GM21619 (cell line): ENCODE results near the gene LEP.

Experiments used
- ATAC-seq: cut with Tn5 transposase; IDR thresholded peaks from one replicate; pipeline ENCODE4 v1.9.1; 2021; ENCODE audit not compliant: unreplicated experiment

Gene LEP

DNA sequence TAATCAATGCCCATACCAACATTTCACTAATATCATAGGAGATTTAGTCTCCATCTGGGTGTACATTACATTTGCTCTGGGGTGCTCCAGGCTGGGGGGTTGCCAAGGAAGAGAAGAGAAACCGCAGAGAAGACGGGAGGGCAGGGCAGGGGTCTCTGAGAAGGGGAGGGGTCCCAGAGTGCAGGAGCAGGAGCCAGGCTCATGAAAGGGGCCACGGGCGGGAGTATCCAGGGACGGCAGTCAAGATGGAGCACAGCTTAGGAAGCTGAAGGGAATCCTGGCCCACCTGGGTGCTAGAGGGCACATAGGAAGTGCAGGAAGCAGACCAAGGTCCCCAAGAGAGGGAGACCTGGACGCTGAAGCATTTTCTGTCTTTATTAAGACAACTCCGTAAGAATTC lies 2.2 kb downstream of the LEP start:
- ATAC-seq: no peak

- ATAC-seq: no peak
Measured at GRCh38 chr7:128244861-128245260, 3.8 kb downstream of the LEP start.

DNA sequence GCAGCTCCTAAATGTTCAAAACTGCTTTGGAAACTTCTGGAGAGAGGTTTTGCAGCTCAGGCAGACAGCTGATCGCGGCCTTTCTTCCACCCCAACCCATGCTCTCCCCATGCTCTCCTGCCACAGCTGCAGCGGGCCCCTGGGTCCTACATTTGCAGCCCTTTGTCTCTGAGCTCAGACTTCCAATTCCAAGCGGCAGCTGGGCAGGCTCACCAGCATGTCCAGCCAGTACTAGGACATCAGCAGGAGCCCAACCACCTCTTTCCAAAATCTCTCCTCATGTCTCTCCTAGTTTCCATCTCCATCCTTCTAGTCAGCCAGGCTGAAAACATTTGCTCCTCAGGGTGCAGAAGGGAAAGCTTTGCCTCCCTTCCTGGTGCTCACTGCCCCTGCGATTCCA lies 6.0 kb downstream of the LEP start:
- ATAC-seq: no peak

GRCh38 chr7:128247640-128248194 lies 6.6 kb downstream of the LEP start:
- no peak for ATAC-seq

DNA sequence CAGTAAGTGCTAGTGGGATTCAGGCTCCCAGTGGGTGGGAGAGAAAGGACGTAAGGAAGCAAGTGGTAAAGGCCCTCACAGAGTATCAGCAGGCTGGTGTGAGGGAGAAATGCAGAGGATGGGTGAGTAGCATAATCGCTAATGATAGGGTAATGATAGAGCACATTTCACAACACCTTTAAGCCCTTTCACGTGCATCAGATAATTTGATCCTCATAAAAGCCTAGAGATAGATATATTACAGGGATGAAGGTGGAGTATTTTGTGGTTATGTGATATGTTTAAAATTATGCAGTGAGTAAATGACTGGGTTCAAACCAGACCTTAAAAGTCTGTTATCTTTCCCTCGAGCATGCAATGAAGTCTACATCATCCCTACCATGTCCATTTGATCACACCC lies 10.3 kb downstream of the LEP start:
- no peak for ATAC-seq

- no peak for ATAC-seq
Measured at GRCh38 chr7:128253701-128254100, 12.6 kb downstream of the LEP start.

DNA sequence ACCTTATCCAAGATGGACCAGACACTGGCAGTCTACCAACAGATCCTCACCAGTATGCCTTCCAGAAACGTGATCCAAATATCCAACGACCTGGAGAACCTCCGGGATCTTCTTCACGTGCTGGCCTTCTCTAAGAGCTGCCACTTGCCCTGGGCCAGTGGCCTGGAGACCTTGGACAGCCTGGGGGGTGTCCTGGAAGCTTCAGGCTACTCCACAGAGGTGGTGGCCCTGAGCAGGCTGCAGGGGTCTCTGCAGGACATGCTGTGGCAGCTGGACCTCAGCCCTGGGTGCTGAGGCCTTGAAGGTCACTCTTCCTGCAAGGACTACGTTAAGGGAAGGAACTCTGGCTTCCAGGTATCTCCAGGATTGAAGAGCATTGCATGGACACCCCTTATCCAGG lies 13.4 kb downstream of the LEP start:
- ATAC-seq: no peak

GRCh38 chr7:128255271-128255670 lies 14.2 kb downstream of the LEP start:
- no peak for ATAC-seq

GRCh38 chr7:128257458-128257857 lies 16.4 kb downstream of the LEP start:
- ATAC-seq: no peak

GRCh38 chr7:128259131-128260061 lies 18.3 kb downstream of the LEP start:
- ATAC-seq: no peak

- no peak for ATAC-seq
Measured at GRCh38 chr7:128260069-128260795, 19.2 kb downstream of the LEP start.

- no peak for ATAC-seq
Measured at GRCh38 chr7:128262273-128263028, 21.4 kb downstream of the LEP start.

DNA sequence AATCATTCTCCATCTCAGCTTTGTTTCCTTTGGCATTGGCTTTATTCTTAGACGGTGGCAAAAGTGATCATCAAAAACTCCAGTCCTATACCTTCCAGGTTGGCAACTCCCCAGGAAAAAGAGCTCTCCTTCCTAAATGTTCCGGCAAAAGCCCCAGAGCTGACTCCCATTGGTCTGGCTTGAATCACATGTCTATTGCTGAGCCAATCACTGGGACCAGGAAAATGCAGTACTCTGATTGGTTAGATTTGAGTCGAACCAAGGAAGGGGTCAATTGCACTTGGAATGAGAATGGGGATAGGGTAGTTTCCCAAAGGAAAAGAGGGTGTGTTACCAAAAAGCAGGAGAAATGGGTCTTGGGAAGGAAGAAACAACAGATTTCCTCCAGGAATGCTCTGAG lies 22.3 kb downstream of the LEP start:
- no peak for ATAC-seq

GRCh38 chr7:128264477-128264876 lies 23.4 kb downstream of the LEP start:
- ATAC-seq: no peak

- no peak for ATAC-seq
Measured at GRCh38 chr7:128265156-128265905, 24.3 kb downstream of the LEP start.

- ATAC-seq: no peak
Measured at GRCh38 chr7:128265906-128266300, 24.8 kb downstream of the LEP start.

- ATAC-seq: no peak
Measured at GRCh38 chr7:128266529-128266882, 25.4 kb downstream of the LEP start.

DNA sequence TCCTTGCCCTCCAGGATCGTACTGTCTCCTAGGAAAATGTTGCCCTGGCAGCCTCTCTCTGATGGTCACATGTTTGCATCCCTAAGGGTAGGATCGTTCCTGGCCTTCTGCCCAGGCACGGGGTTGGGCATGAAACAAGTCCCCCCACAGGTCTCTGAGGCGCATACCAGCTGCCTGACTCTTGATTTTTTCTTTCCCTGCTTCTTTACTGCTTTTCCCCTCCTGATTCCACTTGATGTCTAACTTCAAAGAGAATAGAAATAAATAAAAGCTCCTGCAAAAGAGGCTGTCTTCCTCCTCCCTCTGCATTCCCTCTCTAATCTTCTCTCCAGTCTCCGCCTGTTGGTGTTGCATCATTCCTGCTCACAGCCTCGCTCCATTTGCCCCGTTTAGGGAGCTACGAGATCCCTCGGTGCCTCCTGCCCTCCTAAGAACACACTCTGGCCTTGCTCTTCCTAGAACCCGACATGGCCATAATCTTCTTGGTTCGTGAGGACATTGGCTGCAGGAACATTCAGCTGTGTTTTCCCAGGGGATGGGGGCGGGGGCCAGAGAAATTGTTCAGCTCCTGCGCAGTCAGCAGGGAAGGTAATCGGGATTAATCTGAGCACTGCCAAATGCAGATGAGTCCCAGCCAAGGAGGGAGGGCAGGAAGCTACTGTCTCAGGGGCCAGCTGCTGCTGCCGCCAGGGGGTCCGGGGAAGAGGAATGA lies 26.0 kb downstream of the LEP start:
- no peak for ATAC-seq

DNA sequence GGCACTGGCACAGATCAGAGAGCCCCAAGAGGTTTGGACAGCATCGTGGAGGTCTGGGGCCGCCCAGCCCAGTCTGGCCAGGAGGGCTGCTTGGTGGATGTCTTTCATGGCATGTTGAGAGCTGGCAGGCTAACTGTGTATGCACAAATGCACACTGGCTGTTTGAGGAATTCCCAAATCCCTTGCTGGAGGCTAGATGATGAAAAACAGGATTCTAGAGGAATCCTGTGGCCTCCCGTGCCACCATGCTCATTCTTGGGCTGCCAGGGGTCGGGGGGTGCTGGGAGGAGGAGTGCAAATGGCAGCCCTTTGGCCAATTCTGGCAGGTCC lies 26.5 kb downstream of the LEP start:
- no peak for ATAC-seq

- ATAC-seq: no peak
Measured at GRCh38 chr7:128268233-128268632, 27.2 kb downstream of the LEP start.
